H1 (cell line): Measurements from ENCODE around the gene C12orf43. TPM values are rescaled to one million over a fixed set of nuclear protein-coding genes. Genes with fewer than 3 reads are reported as not detected.

ENCODE experiments used
- CEBPB ChIP-seq: IDR thresholded peaks from 2 replicates; pipeline ENCODE4 v1.6.1; 2012; ENCODE audit warnings: low read depth, low read length
- EGR1 ChIP-seq: IDR thresholded peaks from 2 replicates; pipeline ENCODE4 v1.6.1; 2011; ENCODE audit warnings: low read depth, low read length, borderline replicate concordance
- GTF2F1 ChIP-seq: IDR thresholded peaks from 2 replicates; pipeline ENCODE4 v1.6.1; 2012; ENCODE audit warnings: low read depth, low read length, improper control_type of control experiment, borderline replicate concordance
- HDAC6 ChIP-seq: IDR thresholded peaks from one replicate; pipeline ENCODE4 v1.7.1; 2012; ENCODE audit warnings: low read depth, mild to moderate bottlenecking, inconsistent platforms, low read length, moderate library complexity
- KDM1A ChIP-seq: fragments of 200-600, 300-600 bp; sonication (generic); IDR thresholded peaks from 2 replicates; pipeline ENCODE4 v1.7.1; 2016; ENCODE audit warnings: mild to moderate bottlenecking, low read length, borderline replicate concordance
- RFX5 ChIP-seq: IDR thresholded peaks from 2 replicates; pipeline ENCODE4 v1.6.1; 2011; ENCODE audit warnings: low read depth, low read length, improper control_type of control experiment, borderline replicate concordance
- SAP30 ChIP-seq: fragments of 300-600 bp; sonication (generic); IDR thresholded peaks from 2 replicates; pipeline ENCODE4 v1.7.1; 2012; ENCODE audit warnings: low read length, moderate library complexity, mild to moderate bottlenecking, inconsistent platforms; ENCODE audit not compliant: insufficient read depth, insufficient replicate concordance
- SIX5 ChIP-seq: IDR thresholded peaks from 2 replicates; pipeline ENCODE4 v1.6.1; 2011; ENCODE audit warnings: mild to moderate bottlenecking, low read depth, low read length
- ZNF274 ChIP-seq: IDR thresholded peaks from 2 replicates; pipeline ENCODE4 v1.7.0; 2012; ENCODE audit warnings: low read length, borderline replicate concordance; ENCODE audit errors: extremely low read depth
- polyA plus RNA-seq, 7 experiments: library from polyadenylated mRNA; depleted of rRNA in 3 of 7; stranded (reverse) in 5 of 7; unstranded in 2 of 7; fragments of >200 nt in 5 of 7; fragments of 200-250 nt in 2 of 7; gene quantifications; 1 replicate in 5 of 7; 2 replicates in 1 of 7; 4 replicates in 1 of 7; pipeline versions ENCODE4 v1.2.1 to v1.2.3, GENCODE V29; 2011 to 2013; ENCODE audit warnings: missing spikeins in 2 of 7, mixed read lengths in 2 of 7
- total RNA-seq: library from RNA; stranded (reverse); fragmentation: NEBNext Ultra II Directional; extraction: Animal tissue kit (Norgen Biotek cat#: 25700); gene quantifications from 2 replicates; pipeline ENCODE4 v1.2.1, GENCODE V29; 2021

The C12orf43 gene
- total and polyA plus RNA-seq, 2 of the 8 experiments (the other 6 are each of a cell fraction or from before 2014, with no cell fraction given), result 9.2 to 22.3 TPM

DNA sequence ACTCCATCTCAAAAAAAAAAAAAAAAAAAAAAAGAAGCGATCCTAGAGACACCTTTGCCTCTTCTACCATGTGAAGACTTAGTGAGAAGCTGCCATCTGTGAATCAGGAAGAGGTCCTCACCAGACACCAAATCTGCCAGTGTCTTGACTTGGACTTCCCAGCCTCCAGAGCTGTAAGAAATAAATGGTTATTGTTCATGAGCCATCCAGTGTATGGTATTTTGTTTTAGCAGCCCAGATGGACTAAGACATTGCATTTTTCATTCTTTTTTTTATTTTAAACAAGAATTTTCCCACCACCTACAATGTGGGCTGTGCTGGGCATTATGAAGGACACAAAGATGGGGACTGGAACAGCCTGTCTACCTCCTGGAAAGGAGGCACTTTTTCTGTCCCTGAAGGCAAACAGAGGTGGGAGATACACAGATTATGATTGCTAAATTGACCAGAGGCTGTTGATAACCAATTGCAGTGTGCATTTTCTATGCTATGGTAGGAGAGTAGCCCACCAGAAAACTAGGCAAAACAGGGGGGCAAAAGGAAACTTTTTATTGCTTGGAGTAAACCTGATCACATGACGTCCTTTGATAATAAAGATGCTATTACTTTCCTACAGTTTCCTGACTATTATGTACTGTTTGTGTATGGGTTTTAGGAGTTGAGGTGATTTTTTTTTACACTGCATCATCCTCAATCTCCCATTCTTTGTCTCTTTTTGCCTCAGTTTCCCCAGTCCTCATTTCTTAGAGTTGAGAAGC, 2.8 kb upstream of the C12orf43 start (continued):
- TF ChIP-seq RFX5 (no peak), CEBPB (no peak), GTF2F1 (no peak), EGR1 (no peak), ZNF274 (no peak), SAP30 (no peak), HDAC6 (no peak), KDM1A (no peak), SIX5 (no peak)
